ENCODE measurements around the gene ANTXR2.

DNA sequence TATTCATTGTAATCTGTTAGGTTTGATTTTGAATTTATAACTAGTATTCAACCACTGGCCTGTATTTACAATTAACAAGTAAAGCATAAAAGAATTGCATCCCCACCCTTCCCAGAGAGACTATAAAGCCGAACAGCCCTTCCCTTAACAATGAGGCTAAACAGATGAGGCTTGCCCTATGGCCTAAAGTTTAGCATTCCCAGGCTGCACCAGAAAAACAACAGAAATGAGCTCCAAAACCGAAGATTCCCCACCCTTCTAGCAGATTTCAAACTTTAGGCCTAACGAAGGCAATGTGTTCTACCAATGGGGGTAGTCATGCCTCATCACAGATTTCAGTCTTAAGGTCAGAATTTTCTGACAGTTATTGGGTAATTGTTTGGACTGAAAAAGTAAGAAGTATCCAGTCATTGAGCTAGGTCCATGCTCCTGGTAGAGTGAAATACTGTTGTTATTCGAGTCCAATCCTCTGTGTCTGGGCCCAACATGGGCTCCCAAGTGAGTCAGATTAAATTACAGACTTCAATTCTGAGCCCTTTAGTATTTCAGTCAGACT lies 197.6 kb downstream of the ANTXR2 start:
- TF ChIP-seq, protein P1, sequence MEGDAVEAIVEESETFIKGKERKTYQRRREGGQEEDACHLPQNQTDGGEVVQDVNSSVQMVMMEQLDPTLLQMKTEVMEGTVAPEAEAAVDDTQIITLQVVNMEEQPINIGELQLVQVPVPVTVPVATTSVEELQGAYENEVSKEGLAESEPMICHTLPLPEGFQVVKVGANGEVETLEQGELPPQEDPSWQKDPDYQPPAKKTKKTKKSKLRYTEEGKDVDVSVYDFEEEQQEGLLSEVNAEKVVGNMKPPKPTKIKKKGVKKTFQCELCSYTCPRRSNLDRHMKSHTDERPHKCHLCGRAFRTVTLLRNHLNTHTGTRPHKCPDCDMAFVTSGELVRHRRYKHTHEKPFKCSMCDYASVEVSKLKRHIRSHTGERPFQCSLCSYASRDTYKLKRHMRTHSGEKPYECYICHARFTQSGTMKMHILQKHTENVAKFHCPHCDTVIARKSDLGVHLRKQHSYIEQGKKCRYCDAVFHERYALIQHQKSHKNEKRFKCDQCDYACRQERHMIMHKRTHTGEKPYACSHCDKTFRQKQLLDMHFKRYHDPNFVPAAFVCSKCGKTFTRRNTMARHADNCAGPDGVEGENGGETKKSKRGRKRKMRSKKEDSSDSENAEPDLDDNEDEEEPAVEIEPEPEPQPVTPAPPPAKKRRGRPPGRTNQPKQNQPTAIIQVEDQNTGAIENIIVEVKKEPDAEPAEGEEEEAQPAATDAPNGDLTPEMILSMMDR (IDR thresholded peaks at IDR 0.05) = no peak
- no peak for TF ChIP-seq POLR2A (IDR thresholded peaks at IDR 0.05)

Data from lower leg skin (tissue), 3 donors.